ACHN (cell line): ENCODE measurements around the gene MAOB.

Experiments used
- DNase-seq: peaks from one replicate; pipeline ENCODE4 v3.0.0-alpha.2; 2015
- in situ Hi-C: cut with HindIII; loops from 2 replicates; pipeline ENCODE4 v1.10.0; 2017; ENCODE audit warnings: low sequenced_read_pairs, low pct_ligation_motif_present, low pct_unique_long_range_greater_than_20kb

MAOB gene

GRCh38 chrX:43865791-43866190 is 16.5 kb downstream of the MAOB start:
- no peak for DNase-seq
- in situ Hi-C loops = no loop called here

GRCh38 chrX:43862434-43862833 is 19.8 kb downstream of the MAOB start:
- in situ Hi-C loops = no loop called here
- no peak for DNase-seq

DNA sequence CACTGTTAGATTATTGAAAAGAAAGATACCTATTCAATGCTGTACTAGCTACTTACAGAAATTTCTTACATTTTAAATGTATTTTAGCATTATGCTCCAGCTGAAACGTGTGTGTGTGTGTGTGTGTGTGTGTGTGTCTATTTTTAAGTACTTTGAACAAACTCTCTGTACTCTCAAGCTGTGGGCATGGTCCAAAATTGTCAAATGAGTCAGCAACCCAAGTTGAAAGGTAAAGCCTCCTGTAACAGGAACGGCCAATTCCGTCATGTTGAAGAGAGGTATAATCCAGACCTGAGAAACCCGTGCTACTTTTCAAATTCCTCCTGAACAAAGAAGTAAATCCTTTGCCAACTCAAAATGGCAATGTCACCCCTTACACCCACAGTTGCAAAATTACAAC is 20.5 kb downstream of the MAOB start:
- in situ Hi-C loops = no loop called here
- DNase-seq = no peak

DNA sequence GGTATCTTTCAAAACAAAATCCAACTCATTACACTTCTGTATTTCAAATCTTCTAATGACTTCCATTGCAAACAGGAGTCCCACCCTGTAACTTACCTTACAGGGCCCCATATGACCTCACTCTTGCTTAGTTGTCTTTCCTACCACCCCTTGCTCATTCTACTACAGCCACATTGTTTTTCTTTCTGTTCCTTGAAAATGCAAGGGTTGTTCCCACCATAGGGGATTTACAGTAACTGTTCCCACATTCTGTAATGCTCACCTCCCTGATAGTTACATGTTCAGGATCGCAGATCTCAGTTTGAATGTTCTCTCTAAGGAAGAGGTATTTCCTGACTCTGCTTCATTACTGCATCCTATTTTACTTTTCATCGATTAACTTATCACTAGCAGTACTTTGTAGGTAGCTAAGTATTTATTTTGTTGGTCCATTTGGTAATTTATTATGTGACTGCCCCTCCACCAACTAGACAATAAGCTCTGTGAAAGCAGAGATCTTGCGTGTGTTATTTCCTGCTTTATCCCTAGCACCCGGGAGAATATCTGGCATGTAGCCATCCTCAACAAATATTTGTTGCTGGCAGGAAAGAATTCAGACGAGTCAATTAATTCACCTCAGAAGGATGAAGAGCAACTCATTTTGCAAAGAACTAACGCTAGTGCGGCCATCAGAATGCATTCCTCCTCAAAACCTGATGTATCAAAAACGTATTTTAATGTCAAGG is 21.4 kb downstream of the MAOB start:
- no peak for DNase-seq
- in situ Hi-C loops = no loop called here

GRCh38 chrX:43853225-43853828 is 28.9 kb downstream of the MAOB start:
- DNase-seq = no peak
- in situ Hi-C loops = no loop called here

DNA sequence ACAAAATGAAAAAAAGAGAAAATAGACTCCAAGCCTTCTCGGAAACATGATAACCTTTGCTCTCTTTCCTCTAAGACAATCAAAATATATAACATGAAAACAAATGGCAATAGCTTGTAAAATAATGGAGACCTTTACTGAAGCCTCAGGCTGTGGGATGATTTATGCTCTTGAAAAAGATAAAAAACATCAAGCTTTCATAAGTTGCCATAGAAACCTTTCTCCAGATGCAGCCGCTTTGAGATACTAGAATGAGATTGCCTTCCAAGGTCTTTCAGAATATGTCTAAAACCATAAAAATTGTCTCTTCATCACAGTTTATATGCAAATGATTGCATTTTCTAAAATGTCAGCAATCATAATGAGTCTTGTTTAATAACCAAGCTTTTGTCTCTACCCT is 31.6 kb downstream of the MAOB start:
- in situ Hi-C loops = no loop called here
- DNase-seq = no peak

- no peak for DNase-seq
- in situ Hi-C loops = no loop called here
These were observed 33.1 kb downstream of the MAOB start for GRCh38 chrX:43849173-43849572.

DNA sequence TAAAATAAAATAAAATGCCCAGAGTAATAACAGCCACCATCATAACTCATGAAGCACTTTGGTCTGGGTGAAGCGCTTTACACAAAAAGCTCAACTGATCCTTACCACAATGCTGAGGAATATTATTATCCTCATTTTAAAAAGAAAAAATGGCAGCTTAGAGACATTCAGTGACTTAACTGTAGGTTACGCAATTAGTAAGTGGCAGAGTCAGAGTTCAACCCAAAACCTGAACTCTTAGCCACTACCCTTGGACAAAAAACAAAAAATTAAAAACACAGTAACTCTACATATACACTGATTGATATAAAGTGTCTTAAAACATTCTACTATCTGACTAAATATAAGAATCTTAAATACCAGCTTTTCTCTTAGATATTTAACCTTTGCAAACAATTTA is 34.9 kb downstream of the MAOB start:
- in situ Hi-C loops = no loop called here

DNA sequence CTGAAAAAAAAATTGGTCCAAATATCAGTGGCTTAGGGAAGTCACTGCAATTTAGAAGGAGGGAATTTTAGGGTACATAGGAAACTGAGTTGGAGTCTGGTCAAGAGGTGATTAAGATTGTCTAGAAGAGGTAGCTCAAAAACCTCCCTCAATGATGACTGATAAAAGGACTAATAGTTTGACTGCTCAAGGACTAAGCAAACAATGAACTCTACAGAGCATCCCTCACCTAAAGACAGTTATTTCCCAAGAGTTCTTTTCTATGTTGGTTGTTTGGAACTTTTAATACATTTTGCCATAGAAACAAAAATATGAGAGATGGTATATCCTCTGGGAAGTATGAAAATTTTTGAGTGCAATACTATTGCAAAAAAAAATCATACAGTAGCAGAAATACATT is 35.7 kb downstream of the MAOB start:
- DNase-seq = no peak
- in situ Hi-C loops = no loop called here

More for the DNA sequence above, 34.9 kb downstream of the MAOB start:
- no peak for DNase-seq

DNA sequence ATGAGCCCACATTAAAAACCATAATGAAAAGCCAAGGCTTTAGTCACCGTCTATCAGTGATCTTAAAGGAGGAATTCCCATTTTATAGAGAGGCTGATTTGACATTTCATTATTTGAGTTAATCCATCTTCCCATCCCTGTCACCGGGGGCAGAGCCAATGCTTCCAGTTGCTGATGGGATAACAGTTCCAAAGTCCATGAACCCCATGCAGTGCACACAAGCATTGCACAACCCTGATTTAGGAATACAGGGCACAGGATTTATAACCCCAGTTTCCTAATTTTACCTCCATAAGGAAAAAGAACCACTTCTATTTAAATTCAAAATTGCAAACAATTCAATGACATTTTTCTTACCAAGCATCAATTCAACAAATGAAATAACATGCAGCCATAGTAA is 36.5 kb downstream of the MAOB start:
- in situ Hi-C loops = no loop called here
- no peak for DNase-seq

DNA sequence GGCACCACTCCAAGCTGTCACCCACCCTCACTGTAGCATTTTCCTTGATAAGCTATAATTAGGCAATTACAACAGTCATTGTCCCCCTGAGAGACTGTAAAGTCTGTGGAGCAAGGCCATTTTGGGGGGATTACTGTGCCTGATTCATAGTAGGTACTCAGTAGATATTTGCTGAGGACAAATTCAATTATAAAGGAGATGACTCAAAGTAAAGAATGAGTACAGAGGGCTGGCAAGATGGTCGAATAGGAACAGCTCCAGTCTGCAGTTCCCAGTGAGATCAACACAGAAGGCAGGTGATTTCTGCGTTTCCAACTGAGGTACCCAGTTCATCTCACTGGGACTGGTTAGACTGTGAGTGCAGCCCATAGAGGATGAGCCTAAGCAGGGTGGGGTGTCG is 42.0 kb downstream of the MAOB start:
- in situ Hi-C loops = no loop called here
- DNase-seq = no peak

GRCh38 chrX:43836435-43837184 is 45.6 kb downstream of the MAOB start:
- peak; percentile 2 for DNase-seq

DNA sequence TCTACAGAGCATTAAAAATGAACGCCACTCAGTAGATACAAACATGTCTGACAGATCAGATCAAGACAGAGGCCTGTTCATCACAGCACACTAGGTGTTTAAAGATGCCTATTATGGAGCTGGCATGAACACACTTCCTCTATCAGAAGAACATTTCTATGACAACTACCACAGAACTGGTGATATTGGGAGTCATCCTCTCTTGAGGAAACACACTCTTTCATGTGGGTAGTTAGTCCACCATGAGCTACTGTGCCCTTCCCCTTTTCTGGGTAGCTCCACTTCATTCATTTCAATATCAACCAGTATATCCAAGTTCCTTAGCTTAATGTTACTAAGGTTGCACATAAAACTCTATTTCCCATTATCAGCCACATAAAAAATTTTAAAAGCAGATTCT is 46.7 kb downstream of the MAOB start:
- no peak for DNase-seq
- in situ Hi-C loops = no loop called here

More at GRCh38 chrX:43836435-43837184, 45.6 kb downstream of the MAOB start:
- in situ Hi-C loops = no loop called here

GRCh38 chrX:43827791-43828190 is 54.5 kb downstream of the MAOB start:
- in situ Hi-C loops = no loop called here
- no peak for DNase-seq

DNA sequence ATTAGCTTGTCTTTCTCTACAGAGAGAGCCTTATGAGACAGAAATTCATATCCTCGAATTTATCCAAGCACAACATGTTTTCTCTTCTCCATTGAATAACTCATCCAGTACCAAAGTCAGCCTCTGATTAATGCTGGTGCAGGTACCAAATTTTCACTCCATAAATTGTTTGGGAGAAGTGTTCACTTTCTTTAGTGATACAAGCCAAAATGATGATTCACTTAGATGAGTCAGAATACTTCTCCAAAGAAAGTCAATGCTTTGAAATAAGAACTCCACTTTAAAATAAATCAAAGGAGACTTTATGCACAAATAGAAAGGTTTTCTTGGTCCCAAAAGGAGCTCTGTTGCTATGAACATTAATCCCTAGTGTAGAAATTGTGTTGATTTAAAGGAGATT is 60.2 kb downstream of the MAOB start:
- no peak for DNase-seq
- in situ Hi-C loops = no loop called here

DNA sequence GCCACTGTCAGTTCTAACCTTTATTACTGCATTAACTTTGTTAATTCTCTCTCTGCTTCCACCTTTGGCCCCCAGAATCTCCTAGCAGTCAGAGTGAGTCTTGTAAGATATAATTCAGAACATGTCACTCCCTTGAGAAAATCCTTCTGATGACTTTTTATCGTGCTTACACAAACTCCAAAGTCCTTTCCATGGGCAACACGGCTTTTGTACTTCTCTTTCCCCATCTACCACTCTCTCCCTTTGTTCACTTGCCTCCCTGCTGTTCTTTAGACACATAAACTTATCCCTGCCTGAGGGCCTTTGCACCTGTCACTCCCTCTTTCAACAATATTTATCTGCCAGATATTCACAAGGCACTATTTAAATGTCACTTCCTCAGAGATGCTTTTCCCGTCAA is 64.8 kb downstream of the MAOB start:
- no peak for DNase-seq
- in situ Hi-C loops = no loop called here

- in situ Hi-C loops = no loop called here
- no peak for DNase-seq
These were observed 67.0 kb downstream of the MAOB start for GRCh38 chrX:43815209-43815608.

DNA sequence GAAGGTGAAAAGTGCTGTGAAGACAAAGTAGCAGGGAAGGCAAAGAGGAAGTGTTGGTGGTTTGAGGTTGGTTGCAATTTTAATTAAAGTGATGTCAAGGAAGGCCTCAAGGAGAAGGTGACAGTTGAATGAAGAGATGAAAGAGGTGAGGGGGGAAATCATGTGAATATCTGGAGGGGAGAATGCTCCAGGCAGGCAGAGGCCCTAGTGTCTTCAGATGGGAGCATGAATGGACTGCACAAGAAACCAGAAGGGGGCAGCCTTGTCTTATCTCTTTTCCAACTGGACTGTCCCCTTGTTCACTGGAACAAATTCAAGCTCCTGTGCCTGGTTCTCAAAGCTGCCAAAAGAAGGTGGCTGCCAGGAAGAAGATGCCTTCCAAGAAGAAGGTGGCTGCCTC is 68.4 kb downstream of the MAOB start:
- peak; percentile 0 for DNase-seq
- in situ Hi-C loops = no loop called here

GRCh38 chrX:43813319-43813718 is 68.9 kb downstream of the MAOB start:
- in situ Hi-C loops = no loop called here
- no peak for DNase-seq

DNA sequence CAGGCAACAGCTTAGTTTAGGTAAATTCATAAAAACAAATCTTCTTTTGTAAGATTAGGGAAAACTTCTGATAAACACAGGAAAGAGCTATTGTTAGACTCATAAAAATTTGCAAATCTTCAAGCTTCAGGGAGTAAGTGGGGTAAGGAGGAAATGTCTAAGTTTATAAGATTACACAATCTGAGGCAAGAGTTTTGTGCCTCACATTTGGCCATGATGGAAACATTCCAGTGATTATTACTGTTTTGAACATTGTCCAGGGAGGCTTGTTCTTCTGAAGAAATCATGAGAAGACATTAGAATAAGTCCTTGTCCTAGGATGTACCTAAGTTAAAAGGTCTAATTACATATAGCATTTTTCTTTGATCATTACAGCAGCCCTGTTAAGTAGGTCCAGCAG is 72.8 kb downstream of the MAOB start:
- in situ Hi-C loops = no loop called here
- DNase-seq = no peak
